Liver (tissue), 3 donors: ENCODE measurements around the gene TMEM191B.
"Not testable (repeated sequence)": the region's sequence is repeated elsewhere in the genome, so short reads cannot be mapped to it uniquely, and the experiment has no call there.

ENCODE experiments used
- CTCF ChIP-seq: fragments of 150-350 bp; IDR thresholded peaks from 2 replicates; pipeline ENCODE4 v1.5.1; 2017; ENCODE audit warnings: improper control_type of control experiment, low read depth, low read length; ENCODE audit not compliant: missing input control
- GABPA ChIP-seq, 2 donors: IDR thresholded peaks in 1 of 2; conservative IDR thresholded peaks in 1 of 2; 2 replicates each; pipeline ENCODE4 v1.6.1; 2016; ENCODE audit warnings: antibody characterized with exemption in 2 of 2, mild to moderate bottlenecking in 1 of 2, moderate library complexity in 1 of 2
- HNF4A ChIP-seq, 2 donors: conservative IDR thresholded peaks; 2 replicates each; pipeline ENCODE4 v1.6.1; 2016; ENCODE audit warnings: antibody characterized with exemption in 2 of 2, mild to moderate bottlenecking in 2 of 2
- MAX ChIP-seq: IDR thresholded peaks from 2 replicates; pipeline ENCODE4 v1.6.1; 2016; ENCODE audit warnings: antibody characterized with exemption
- RAD21 ChIP-seq, 2 donors: IDR thresholded peaks; 2 replicates each; pipeline ENCODE4 v1.6.1; 2016; ENCODE audit warnings: antibody characterized with exemption in 2 of 2, mild to moderate bottlenecking in 2 of 2
- REST ChIP-seq: IDR thresholded peaks from 2 replicates; pipeline ENCODE4 v1.6.1; 2016; ENCODE audit warnings: antibody characterized with exemption, mild to moderate bottlenecking
- SP1 ChIP-seq: IDR thresholded peaks from 2 replicates; pipeline ENCODE4 v1.6.1; 2018; ENCODE audit warnings: antibody characterized with exemption, mild to moderate bottlenecking
- YY1 ChIP-seq: IDR thresholded peaks from 2 replicates; pipeline ENCODE4 v1.6.1; 2016; ENCODE audit warnings: antibody characterized with exemption, mild to moderate bottlenecking
- donor health status: healthy.
- donor health status: healthy.

GRCh38 chr22:18522762-18523161, 4.8 kb upstream of the TMEM191B start:
- TF ChIP-seq CTCF; HNF4A (conservative IDR thresholded peaks at IDR 0.05); RAD21 (IDR thresholded peaks at IDR 0.05); SP1; GABPA (IDR thresholded peaks at IDR 0.05 in 1 of 2, conservative IDR thresholded peaks at IDR 0.05 in 1 of 2); YY1; MAX; REST: not testable (repeated sequence)
